Loucy (cell line): Measurements from ENCODE around the gene TANGO6.

Source experiments
- H2AFZ ChIP-seq: fragments of 200-600 bp; sonication (generic); 2 replicates; pipeline ENCODE4 v1.6.0; 2016; ENCODE audit warnings: antibody characterized with exemption, mild to moderate bottlenecking, low read length, moderate library complexity
- H3F3A ChIP-seq: fragments of 200-600 bp; 2 replicates; pipeline ENCODE4 v1.6.0; 2016; ENCODE audit warnings: antibody characterized with exemption, low read depth, mild to moderate bottlenecking
- H3K27me3 ChIP-seq: fragments of 200-600 bp; sonication (generic); 2 replicates; pipeline ENCODE4 v1.6.1; 2014; ENCODE audit warnings: low read length, mild to moderate bottlenecking; ENCODE audit not compliant: insufficient read depth, poor library complexity, severe bottlenecking
- H3K36me3 ChIP-seq: fragments of 200-600 bp; sonication (generic); 2 replicates; pipeline ENCODE4 v1.6.1; 2016; ENCODE audit warnings: low read length; ENCODE audit not compliant: insufficient read depth
- H3K4me1 ChIP-seq: fragments of 200-600 bp; sonication (generic); 2 replicates; pipeline ENCODE4 v1.5.1; 2014; ENCODE audit warnings: low read length, mild to moderate bottlenecking; ENCODE audit not compliant: insufficient read depth, poor library complexity, severe bottlenecking
- H3K4me2 ChIP-seq: fragments of 200-600 bp; sonication (generic); 2 replicates; pipeline ENCODE4 v1.6.0; 2014; ENCODE audit warnings: antibody characterized with exemption, low read length, low read depth, mild to moderate bottlenecking; ENCODE audit not compliant: poor library complexity, severe bottlenecking
- H3K4me3 ChIP-seq: fragments of 200-600 bp; sonication (generic); 2 replicates; pipeline ENCODE4 v1.5.1; 2014; ENCODE audit warnings: low read length, mild to moderate bottlenecking, mixed read lengths; ENCODE audit not compliant: poor library complexity, severe bottlenecking
- H3K79me2 ChIP-seq: fragments of 200-600 bp; sonication (generic); 2 replicates; pipeline ENCODE4 v1.6.1; 2014; ENCODE audit warnings: low read length; ENCODE audit not compliant: insufficient read depth
- H3K9ac ChIP-seq: fragments of 200-600 bp; sonication (generic); 2 replicates; pipeline ENCODE4 v1.6.0; 2014; ENCODE audit warnings: mild to moderate bottlenecking, low read depth, low read length, moderate library complexity; ENCODE audit not compliant: poor library complexity, severe bottlenecking
- H3K9me2 ChIP-seq: fragments of 200-600 bp; sonication (generic); replicated peaks from 2 replicates; pipeline ENCODE4 v1.6.1; 2016; ENCODE audit warnings: low read depth, low read length, mixed read lengths
- H3K9me3 ChIP-seq: fragments of 200-600 bp; sonication (generic); 2 replicates; pipeline ENCODE4 v1.6.1; 2014; ENCODE audit warnings: mild to moderate bottlenecking, antibody characterized with exemption, low read length, low read depth; ENCODE audit not compliant: insufficient read depth
- H4K20me1 ChIP-seq: fragments of 200-600 bp; sonication (generic); 2 replicates; pipeline ENCODE4 v1.6.0; 2014; ENCODE audit warnings: antibody characterized with exemption, low read length, mild to moderate bottlenecking; ENCODE audit not compliant: insufficient read depth, poor library complexity, severe bottlenecking
- EZH2phosphoT487 ChIP-seq: fragments of 200-600 bp; IDR thresholded peaks from 2 replicates; pipeline ENCODE4 v1.6.1; 2018; ENCODE audit warnings: antibody characterized with exemption, mild to moderate bottlenecking, moderate library complexity, borderline replicate concordance
- TF ChIP-seq, protein P1 (sequence below): fragments of 200-600 bp; sonication (generic); conservative IDR thresholded peaks from 2 replicates; pipeline ENCODE4 v1.5.1; 2014; ENCODE audit warnings: mild to moderate bottlenecking, antibody characterized with exemption, low read length

Gene TANGO6

DNA sequence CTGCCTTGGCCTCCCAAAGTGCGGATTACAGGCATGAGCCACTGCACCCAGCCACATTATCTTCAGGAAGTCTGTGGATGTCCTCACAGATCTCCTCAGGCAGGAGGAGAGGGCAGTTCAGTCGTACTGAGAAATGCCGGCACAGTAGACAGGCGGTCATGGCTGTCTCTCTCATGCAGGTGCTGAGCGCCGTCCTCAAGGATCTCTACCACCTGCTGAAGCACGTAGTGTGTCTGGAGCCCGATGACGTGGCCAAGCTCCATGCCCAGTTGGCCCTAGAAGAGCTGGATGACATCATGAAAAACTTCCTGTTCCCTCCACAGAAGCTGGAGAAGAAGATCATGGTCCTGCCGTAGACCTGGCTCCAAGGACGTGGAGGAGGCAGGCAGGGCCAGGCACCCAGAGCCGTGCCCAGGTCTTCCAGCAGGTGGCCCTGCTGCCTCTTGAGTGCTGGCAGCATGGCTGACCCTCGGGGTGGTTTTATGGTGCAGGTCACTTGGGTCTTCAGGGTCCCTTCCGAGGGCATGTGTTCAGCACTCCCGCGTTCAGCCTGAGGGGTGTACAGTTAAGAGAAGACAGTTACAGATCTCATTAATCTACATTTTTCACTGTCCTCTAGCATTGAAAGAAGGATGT, 240.1 kb downstream of the TANGO6 start:
- H2AFZ ChIP-seq: 0 out of 2 replicates have a peak overlapping the region, but pooled peaks have one; percentile 21
- H3K4me3 ChIP-seq: no peak overlapping the region
- no peak for TF ChIP-seq EZH2phosphoT487
- TF ChIP-seq, protein P1, sequence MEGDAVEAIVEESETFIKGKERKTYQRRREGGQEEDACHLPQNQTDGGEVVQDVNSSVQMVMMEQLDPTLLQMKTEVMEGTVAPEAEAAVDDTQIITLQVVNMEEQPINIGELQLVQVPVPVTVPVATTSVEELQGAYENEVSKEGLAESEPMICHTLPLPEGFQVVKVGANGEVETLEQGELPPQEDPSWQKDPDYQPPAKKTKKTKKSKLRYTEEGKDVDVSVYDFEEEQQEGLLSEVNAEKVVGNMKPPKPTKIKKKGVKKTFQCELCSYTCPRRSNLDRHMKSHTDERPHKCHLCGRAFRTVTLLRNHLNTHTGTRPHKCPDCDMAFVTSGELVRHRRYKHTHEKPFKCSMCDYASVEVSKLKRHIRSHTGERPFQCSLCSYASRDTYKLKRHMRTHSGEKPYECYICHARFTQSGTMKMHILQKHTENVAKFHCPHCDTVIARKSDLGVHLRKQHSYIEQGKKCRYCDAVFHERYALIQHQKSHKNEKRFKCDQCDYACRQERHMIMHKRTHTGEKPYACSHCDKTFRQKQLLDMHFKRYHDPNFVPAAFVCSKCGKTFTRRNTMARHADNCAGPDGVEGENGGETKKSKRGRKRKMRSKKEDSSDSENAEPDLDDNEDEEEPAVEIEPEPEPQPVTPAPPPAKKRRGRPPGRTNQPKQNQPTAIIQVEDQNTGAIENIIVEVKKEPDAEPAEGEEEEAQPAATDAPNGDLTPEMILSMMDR: peak; percentile 63
- peaks cover 8% of the 10 kb centered on the region for H3K4me1 ChIP-seq
- H3K9me3 ChIP-seq: no peaks in the 10 kb centered on the region
- no peak overlapping the region for H3K4me2 ChIP-seq
- no peaks in the 10 kb centered on the region for H4K20me1 ChIP-seq
- H3F3A ChIP-seq: no peaks in the 10 kb centered on the region
- no peaks in the 10 kb centered on the region for H3K79me2 ChIP-seq
- no peaks in the 10 kb centered on the region for H3K36me3 ChIP-seq
- no peak overlapping the region for H3K9ac ChIP-seq
- no peaks in the 10 kb centered on the region for H3K9me2 ChIP-seq
- H3K27me3 ChIP-seq: no peaks in the 10 kb centered on the region

DNA sequence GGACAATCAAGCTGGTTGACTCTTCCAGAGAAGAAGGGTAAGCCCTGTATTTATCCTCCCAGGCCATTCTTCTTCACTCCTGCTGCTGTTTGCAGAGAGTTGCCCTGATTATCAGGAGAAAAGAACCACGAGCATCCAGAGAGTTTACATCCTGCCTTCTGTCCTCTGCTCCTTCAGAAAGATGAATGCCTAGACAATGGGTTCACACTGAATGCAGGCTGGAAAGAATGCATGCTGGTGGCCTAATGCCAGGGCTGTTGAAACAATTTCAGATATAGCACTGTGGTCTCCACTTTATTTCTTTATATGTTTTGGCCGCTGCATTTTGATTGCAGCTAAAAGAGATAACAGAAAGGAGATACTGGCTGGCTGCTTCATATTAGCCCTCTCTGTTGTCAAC, 241.0 kb downstream of the TANGO6 start:
- H3K36me3 ChIP-seq: no peaks in the 10 kb centered on the region
- H3K79me2 ChIP-seq: no peaks in the 10 kb centered on the region
- peaks cover 8% of the 10 kb centered on the region for H3K4me1 ChIP-seq
- no peaks in the 10 kb centered on the region for H3K9me2 ChIP-seq
- no peak overlapping the region for H3K9ac ChIP-seq
- no peak overlapping the region for H3K4me2 ChIP-seq
- H2AFZ ChIP-seq: 0 out of 2 replicates have a peak overlapping the region, but pooled peaks have one; percentile 21
- no peak overlapping the region for H3K4me3 ChIP-seq
- TF ChIP-seq, protein P1: no peak
- TF ChIP-seq EZH2phosphoT487: no peak
- H3K27me3 ChIP-seq: no peaks in the 10 kb centered on the region
- no peaks in the 10 kb centered on the region for H3K9me3 ChIP-seq
- no peaks in the 10 kb centered on the region for H4K20me1 ChIP-seq
- no peaks in the 10 kb centered on the region for H3F3A ChIP-seq

DNA sequence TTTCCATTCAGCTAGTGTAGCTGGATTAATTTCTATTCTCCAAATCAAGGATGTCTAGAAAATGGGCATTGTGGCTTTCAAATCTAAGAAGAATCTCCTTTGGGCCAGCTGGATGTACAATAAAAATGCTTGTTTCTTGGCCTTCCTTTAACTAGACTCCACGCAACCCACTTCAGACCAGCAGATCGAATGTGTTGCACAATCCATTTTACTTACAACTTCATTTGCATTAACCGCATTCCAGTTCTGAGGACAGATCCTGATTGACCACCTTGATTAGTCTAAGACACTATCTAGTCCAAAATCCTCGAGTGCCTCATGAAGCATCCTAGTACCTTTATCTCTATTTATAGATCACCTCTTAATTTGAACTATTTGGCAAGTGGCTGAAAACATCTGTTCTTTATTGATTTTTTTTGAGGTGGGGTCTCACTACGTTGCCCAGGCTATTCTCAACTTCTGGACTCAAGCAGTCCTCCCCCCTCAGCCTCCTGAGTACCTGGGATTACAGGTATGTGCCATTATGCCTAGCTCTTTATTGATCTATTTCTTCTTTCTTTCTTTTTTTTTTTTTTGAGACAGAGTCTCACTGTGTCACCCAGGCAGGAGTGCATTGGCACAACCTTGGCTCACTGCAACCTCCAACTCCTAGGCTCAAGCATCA, 241.8 kb downstream of the TANGO6 start:
- no peak overlapping the region for H3K4me3 ChIP-seq
- peaks cover 8% of the 10 kb centered on the region for H3K4me1 ChIP-seq
- no peaks in the 10 kb centered on the region for H3K79me2 ChIP-seq
- TF ChIP-seq, protein P1: no peak
- TF ChIP-seq EZH2phosphoT487: no peak
- no peak overlapping the region for H3K9ac ChIP-seq
- no peaks in the 10 kb centered on the region for H3K9me2 ChIP-seq
- H3K9me3 ChIP-seq: no peaks in the 10 kb centered on the region
- no peak overlapping the region for H2AFZ ChIP-seq
- no peaks in the 10 kb centered on the region for H3F3A ChIP-seq
- H3K4me2 ChIP-seq: no peak overlapping the region
- no peaks in the 10 kb centered on the region for H4K20me1 ChIP-seq
- H3K36me3 ChIP-seq: no peaks in the 10 kb centered on the region
- no peaks in the 10 kb centered on the region for H3K27me3 ChIP-seq
